SK-N-SH treated with all-trans-retinoic acid at 6 μM for 48 hours (cell line): ENCODE results near the gene SLC6A6.

Source experiments
- ATAC-seq: fragments of 200-7000 bp; cut with Tn5 transposase; 3 replicates; pipeline ENCODE4 v1.9.1; 2020; ENCODE audit warnings: mild to moderate bottlenecking, moderate library complexity
- ARNTL ChIP-seq: fragments of 450-650 bp; formaldehyde crosslinking; IDR thresholded peaks from 2 replicates; pipeline ENCODE4 v1.5.0; 2020; ENCODE audit warnings: low read depth, mild to moderate bottlenecking, moderate library complexity, borderline replicate concordance
- CREB5 ChIP-seq: fragments of 250-450 bp; sonication (Bioruptor Pico); IDR thresholded peaks from 2 replicates; pipeline ENCODE4 v1.5.1; 2020; ENCODE audit warnings: low read depth, mild to moderate bottlenecking, moderate library complexity
- CSDC2 ChIP-seq: fragments of 250-450 bp; sonication (Bioruptor Pico); IDR thresholded peaks from 2 replicates; pipeline ENCODE4 v1.5.0; 2020; ENCODE audit warnings: mild to moderate bottlenecking, moderate library complexity
- ESRRG ChIP-seq: fragments of 250-450 bp; sonication (Bioruptor Pico); IDR thresholded peaks from 2 replicates; pipeline ENCODE4 v1.6.1; 2021; ENCODE audit warnings: mild to moderate bottlenecking
- GLIS3 ChIP-seq: fragments of 250-450 bp; sonication (Bioruptor Pico); IDR thresholded peaks from 2 replicates; pipeline ENCODE4 v1.5.0; 2020; ENCODE audit warnings: mild to moderate bottlenecking, moderate library complexity
- ISL1 ChIP-seq: fragments of 250-450 bp; sonication (Bioruptor Pico); IDR thresholded peaks from 2 replicates; pipeline ENCODE4 v2.1.2; 2022; ENCODE audit warnings: mild to moderate bottlenecking, moderate library complexity
- OSR1 ChIP-seq: fragments of 250-450 bp; sonication (Bioruptor Pico); IDR thresholded peaks from 2 replicates; pipeline ENCODE4 v1.8.0; 2022; ENCODE audit warnings: moderate library complexity, mild to moderate bottlenecking, inconsistent platforms
- POU6F1 ChIP-seq: fragments of 250-450 bp; sonication (Bioruptor Pico); IDR thresholded peaks from 2 replicates; pipeline ENCODE4 v1.8.0; 2021; ENCODE audit warnings: low read depth, mild to moderate bottlenecking, moderate library complexity, borderline replicate concordance
- PPARA ChIP-seq: fragments of 250-450 bp; sonication (Bioruptor Pico); IDR thresholded peaks from 2 replicates; pipeline ENCODE4 v1.5.0; 2020; ENCODE audit warnings: mild to moderate bottlenecking, borderline replicate concordance
- RARB ChIP-seq: fragments of 250-450 bp; sonication (Bioruptor Pico); IDR thresholded peaks from 2 replicates; pipeline ENCODE4 v1.8.0; 2021; ENCODE audit warnings: mild to moderate bottlenecking, moderate library complexity
- SNAI2 ChIP-seq: fragments of 250-450 bp; sonication (Bioruptor Pico); IDR thresholded peaks from 2 replicates; pipeline ENCODE4 v1.5.0; 2020; ENCODE audit warnings: mild to moderate bottlenecking, moderate library complexity
- TCF4 ChIP-seq: fragments of 250-450 bp; sonication (Bioruptor Pico); IDR thresholded peaks from 2 replicates; pipeline ENCODE4 v1.8.0; 2021; ENCODE audit warnings: mild to moderate bottlenecking, moderate library complexity, borderline replicate concordance
- TOX ChIP-seq: fragments of 250-450 bp; sonication (Bioruptor Pico); IDR thresholded peaks from 2 replicates; pipeline ENCODE4 v1.8.0; 2021; ENCODE audit warnings: mild to moderate bottlenecking, moderate library complexity, borderline replicate concordance
- ZFP3 ChIP-seq: fragments of 250-450 bp; sonication (Bioruptor Pico); IDR thresholded peaks from 2 replicates; pipeline ENCODE4 v1.5.0; 2020; ENCODE audit warnings: mild to moderate bottlenecking, moderate library complexity
- ZFP30 ChIP-seq: fragments of 450-650 bp; formaldehyde crosslinking; IDR thresholded peaks from 2 replicates; pipeline ENCODE4 v1.5.0; 2022; ENCODE audit warnings: mild to moderate bottlenecking, moderate library complexity
- ZNF565 ChIP-seq: fragments of 450-650 bp; formaldehyde crosslinking; conservative IDR thresholded peaks from 2 replicates; pipeline ENCODE4 v1.5.0; 2020; ENCODE audit warnings: low read depth, mild to moderate bottlenecking, moderate library complexity
- ZNF70 ChIP-seq: fragments of 450-650 bp; formaldehyde crosslinking; IDR thresholded peaks from 2 replicates; pipeline ENCODE4 v1.5.0; 2020; ENCODE audit warnings: mild to moderate bottlenecking, moderate library complexity
- ZNF8 ChIP-seq: fragments of 450-650 bp; formaldehyde crosslinking; IDR thresholded peaks from 2 replicates; pipeline ENCODE4 v1.5.0; 2020; ENCODE audit warnings: mild to moderate bottlenecking, moderate library complexity
- TF ChIP-seq, protein P1 (sequence below): fragments of 250-450 bp; sonication (Bioruptor Pico); IDR thresholded peaks from 2 replicates; pipeline ENCODE4 v1.5.1; 2021; ENCODE audit warnings: mild to moderate bottlenecking, moderate library complexity
- TF ChIP-seq, protein P2 (sequence below): fragments of 250-450 bp; sonication (Bioruptor Pico); IDR thresholded peaks from 2 replicates; pipeline ENCODE4 v1.5.0; 2020; ENCODE audit warnings: mild to moderate bottlenecking, moderate library complexity

The SLC6A6 gene

DNA sequence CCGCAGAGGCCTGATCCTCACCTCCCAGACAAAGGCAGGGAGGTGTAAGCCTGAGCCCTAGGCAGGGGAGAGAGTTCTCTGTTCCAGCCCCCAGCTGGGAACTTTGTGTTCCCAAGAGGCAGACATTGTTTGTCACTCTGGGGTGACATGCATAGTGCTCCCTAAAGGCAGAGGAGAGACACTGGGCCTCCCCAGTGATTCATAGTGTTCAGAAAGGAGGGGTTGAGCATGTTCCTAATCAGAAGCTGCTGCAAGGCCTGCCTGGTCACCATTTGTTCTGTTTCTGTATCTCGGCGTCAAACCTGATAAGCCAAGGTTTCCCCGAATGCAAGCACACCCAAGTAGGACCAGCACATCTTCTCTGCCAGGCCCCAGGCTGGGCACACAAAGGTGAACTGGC lies 24.0 kb upstream of the SLC6A6 start:
- TF ChIP-seq SNAI2 (CRISPR knock-in tag) (no peak), ESRRG (CRISPR knock-in tag) (no peak), PPARA (CRISPR knock-in tag) (no peak), POU6F1 (CRISPR knock-in tag) (no peak), ZFP30 (CRISPR knock-in tag) (no peak), TCF4 (no peak), RARB (no peak), ISL1 (CRISPR knock-in tag) (no peak), CSDC2 (CRISPR knock-in tag) (no peak), ZNF565 (no peak), CREB5 (CRISPR knock-in tag) (no peak)
- TF ChIP-seq, protein P1, sequence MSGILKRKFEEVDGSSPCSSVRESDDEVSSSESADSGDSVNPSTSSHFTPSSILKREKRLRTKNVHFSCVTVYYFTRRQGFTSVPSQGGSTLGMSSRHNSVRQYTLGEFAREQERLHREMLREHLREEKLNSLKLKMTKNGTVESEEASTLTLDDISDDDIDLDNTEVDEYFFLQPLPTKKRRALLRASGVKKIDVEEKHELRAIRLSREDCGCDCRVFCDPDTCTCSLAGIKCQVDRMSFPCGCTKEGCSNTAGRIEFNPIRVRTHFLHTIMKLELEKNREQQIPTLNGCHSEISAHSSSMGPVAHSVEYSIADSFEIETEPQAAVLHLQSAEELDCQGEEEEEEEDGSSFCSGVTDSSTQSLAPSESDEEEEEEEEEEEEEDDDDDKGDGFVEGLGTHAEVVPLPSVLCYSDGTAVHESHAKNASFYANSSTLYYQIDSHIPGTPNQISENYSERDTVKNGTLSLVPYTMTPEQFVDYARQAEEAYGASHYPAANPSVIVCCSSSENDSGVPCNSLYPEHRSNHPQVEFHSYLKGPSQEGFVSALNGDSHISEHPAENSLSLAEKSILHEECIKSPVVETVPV, result no peak
- no peak for ATAC-seq

GRCh38 chr3:14379843-14380242 lies 22.6 kb upstream of the SLC6A6 start:
- ATAC-seq, result no peak
- no peak for TF ChIP-seq TOX (CRISPR knock-in tag)
- no peak for TF ChIP-seq ZNF70 (CRISPR knock-in tag)
- TF ChIP-seq GLIS3, result no peak
- no peak for TF ChIP-seq PPARA (CRISPR knock-in tag)

DNA sequence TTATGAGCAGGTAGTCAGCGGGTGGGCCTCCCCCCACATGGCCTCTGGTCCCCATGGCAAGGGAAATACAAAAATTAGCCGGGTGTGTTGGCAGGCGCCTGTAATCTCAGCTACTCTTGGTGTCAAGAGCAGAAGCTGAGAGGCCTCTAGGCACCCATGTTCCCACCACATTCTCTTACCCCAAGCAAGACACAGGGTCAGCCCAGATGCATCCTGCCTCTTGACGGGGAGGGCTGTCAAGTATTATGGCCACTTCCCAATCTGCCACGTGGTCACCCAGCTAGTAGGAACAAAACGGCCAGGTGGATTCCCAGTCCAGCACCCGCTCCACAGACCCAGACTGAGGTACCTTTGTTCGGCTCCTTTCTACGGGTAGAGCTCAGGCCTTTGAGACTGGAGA lies 16.2 kb upstream of the SLC6A6 start:
- no peak for TF ChIP-seq ZNF565
- TF ChIP-seq CSDC2 (CRISPR knock-in tag), result no peak
- no peak for TF ChIP-seq ZNF8 (CRISPR knock-in tag)
- TF ChIP-seq OSR1, result no peak
- TF ChIP-seq ESRRG (CRISPR knock-in tag), result no peak
- no peak for TF ChIP-seq TOX (CRISPR knock-in tag)
- no peak for TF ChIP-seq ZNF70 (CRISPR knock-in tag)
- TF ChIP-seq SNAI2 (CRISPR knock-in tag), result no peak
- no peak for TF ChIP-seq GLIS3
- no peak for TF ChIP-seq ISL1 (CRISPR knock-in tag)
- TF ChIP-seq ZFP30 (CRISPR knock-in tag), result no peak
- TF ChIP-seq, protein P1, result no peak
- TF ChIP-seq PPARA (CRISPR knock-in tag), result no peak
- TF ChIP-seq TCF4, result no peak
- TF ChIP-seq, all 23 proteins: peak for 0
- ATAC-seq, result no peak

GRCh38 chr3:14388201-14388600 lies 14.2 kb upstream of the SLC6A6 start:
- no peak for TF ChIP-seq PPARA (CRISPR knock-in tag)
- TF ChIP-seq, protein P2, sequence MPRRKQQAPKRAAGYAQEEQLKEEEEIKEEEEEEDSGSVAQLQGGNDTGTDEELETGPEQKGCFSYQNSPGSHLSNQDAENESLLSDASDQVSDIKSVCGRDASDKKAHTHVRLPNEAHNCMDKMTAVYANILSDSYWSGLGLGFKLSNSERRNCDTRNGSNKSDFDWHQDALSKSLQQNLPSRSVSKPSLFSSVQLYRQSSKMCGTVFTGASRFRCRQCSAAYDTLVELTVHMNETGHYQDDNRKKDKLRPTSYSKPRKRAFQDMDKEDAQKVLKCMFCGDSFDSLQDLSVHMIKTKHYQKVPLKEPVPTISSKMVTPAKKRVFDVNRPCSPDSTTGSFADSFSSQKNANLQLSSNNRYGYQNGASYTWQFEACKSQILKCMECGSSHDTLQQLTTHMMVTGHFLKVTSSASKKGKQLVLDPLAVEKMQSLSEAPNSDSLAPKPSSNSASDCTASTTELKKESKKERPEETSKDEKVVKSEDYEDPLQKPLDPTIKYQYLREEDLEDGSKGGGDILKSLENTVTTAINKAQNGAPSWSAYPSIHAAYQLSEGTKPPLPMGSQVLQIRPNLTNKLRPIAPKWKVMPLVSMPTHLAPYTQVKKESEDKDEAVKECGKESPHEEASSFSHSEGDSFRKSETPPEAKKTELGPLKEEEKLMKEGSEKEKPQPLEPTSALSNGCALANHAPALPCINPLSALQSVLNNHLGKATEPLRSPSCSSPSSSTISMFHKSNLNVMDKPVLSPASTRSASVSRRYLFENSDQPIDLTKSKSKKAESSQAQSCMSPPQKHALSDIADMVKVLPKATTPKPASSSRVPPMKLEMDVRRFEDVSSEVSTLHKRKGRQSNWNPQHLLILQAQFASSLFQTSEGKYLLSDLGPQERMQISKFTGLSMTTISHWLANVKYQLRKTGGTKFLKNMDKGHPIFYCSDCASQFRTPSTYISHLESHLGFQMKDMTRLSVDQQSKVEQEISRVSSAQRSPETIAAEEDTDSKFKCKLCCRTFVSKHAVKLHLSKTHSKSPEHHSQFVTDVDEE (CRISPR knock-in tag), result no peak
- TF ChIP-seq ARNTL, result no peak
- no peak for TF ChIP-seq ISL1 (CRISPR knock-in tag)
- no peak for TF ChIP-seq GLIS3
- TF ChIP-seq ZNF565, result no peak
- TF ChIP-seq RARB, result no peak
- no peak for TF ChIP-seq ZFP3 (CRISPR knock-in tag)
- TF ChIP-seq OSR1, result no peak
- no peak for TF ChIP-seq TCF4
- no peak for TF ChIP-seq CSDC2 (CRISPR knock-in tag)
- TF ChIP-seq ESRRG (CRISPR knock-in tag), result no peak
- TF ChIP-seq, protein P1, result no peak
- TF ChIP-seq POU6F1 (CRISPR knock-in tag), result no peak
- no peak for ATAC-seq
